NCI-H510A (cell line): ENCODE measurements around the gene TTC34.
"Not testable (repeated sequence)": the region's sequence is repeated elsewhere in the genome, so short reads cannot be mapped to it uniquely, and the experiment has no call there.

Experiments used
- DNase-seq: peaks from one replicate; lab custom pipeline; 2025; lab: John Stamatoyannopoulos, UW

TTC34 gene

DNA sequence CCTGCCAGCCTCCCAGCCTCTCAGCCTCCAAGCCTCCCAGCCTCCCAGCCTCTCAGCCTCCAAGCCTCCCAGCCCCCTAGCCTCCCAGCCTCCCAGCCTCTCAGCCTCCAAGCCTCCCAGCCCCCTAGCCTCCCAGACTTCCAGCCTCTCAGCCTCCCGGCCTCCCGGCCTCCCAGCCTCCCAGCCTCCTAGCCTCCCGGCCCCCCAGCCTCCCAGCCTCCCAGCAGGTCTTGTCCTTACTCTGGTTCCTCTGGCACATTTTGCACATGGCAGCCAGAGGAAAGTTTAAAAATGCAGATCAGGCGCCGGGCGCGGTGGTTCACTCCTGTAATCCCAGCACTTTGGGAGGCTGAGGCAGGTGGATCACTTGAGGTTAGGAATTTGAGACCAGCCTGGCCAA is 2.5 kb downstream of the TTC34 start:
- not testable (repeated sequence) for DNase-seq

DNA sequence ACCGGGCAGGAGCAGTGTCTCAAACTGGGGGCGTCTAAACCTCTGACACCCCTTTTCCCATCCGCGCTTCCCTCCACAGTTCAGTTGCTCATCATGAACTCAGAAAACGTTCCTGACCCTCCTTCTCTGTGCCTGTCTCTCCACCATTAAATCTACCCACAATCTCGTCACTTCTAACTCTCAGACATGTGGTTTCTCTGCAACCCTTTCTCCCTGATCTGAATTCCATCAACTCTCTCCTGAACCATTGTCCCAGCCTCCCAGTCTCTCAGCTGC is 3.8 kb downstream of the TTC34 start:
- no peak for DNase-seq

- no peak for DNase-seq
Observed at GRCh38 chr1:2796890-2797740, 4.4 kb downstream of the TTC34 start.

- no peak for DNase-seq
Observed at GRCh38 chr1:2795926-2796325, 5.6 kb downstream of the TTC34 start.

DNA sequence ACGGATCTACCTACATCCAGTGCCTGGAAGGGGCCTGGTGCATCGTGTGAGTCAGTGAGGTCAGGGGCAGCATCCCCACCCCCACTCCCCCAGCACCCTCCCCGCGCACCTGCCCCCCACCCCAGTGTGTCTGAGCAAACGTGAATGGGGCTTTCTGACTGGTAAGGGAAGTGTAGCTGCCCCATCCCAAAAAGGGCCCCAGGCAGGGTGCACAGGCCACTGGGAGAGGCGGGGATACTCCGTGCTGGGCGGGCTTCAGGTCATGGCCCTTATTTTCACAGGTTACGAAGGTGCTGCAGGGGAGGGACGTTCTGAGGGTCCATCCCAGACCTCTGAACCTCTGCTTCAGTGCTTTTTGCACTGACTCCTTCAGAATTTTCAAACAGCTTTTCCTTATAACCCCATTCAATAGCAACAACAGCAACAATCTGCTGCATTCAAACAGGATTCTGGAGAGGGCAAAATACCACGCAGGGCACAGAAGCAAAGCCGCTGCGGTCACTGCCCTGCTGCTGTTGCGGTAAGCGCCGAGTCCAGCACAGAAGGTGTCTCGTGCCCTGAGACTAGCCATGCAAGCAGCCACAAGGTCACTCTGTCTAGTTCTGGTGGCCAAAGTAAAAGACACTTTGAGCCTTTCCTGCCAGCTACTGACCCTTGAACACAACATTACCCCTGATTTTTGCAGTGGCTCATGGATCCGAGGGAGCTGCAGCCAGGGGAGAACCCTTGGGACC is 10.3 kb downstream of the TTC34 start:
- no peak for DNase-seq

- no peak for DNase-seq
Observed at GRCh38 chr1:2789986-2790581, 11.4 kb downstream of the TTC34 start.

GRCh38 chr1:2789164-2789985 is 12.1 kb downstream of the TTC34 start:
- DNase-seq = no peak

DNA sequence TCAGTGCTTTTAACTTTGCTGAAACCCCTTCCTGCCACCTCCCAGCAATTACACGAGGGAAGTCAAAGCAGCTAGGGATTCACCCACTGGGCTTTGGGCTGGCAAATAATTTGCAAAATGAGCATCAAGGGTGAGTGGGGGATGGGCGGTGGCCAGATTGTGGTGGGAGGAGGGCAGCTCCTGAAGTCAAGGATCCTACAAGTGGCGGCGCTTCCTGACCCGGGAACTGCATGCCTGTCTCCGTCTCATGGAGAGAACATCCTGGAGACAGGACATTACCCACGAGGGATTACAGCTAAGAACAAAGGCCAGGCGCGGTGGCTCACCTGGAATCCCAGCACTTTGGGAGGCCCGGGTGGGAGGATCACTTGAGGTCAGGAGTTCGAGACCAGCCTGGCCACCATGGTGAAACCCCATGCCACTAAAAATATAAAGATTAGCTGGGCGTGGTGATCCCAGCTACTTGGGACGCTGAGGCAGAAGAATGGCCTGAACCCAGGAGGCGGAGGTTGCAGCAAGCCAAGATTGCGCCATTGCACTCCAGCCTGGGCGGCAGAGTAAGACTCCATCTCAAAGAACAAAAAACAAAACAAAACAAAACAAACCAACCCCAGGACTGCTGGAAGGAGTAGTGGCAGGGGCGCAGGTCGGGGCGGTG is 12.9 kb downstream of the TTC34 start:
- no peak for DNase-seq

- no peak for DNase-seq
Observed at GRCh38 chr1:2787163-2787911, 14.2 kb downstream of the TTC34 start.

DNA sequence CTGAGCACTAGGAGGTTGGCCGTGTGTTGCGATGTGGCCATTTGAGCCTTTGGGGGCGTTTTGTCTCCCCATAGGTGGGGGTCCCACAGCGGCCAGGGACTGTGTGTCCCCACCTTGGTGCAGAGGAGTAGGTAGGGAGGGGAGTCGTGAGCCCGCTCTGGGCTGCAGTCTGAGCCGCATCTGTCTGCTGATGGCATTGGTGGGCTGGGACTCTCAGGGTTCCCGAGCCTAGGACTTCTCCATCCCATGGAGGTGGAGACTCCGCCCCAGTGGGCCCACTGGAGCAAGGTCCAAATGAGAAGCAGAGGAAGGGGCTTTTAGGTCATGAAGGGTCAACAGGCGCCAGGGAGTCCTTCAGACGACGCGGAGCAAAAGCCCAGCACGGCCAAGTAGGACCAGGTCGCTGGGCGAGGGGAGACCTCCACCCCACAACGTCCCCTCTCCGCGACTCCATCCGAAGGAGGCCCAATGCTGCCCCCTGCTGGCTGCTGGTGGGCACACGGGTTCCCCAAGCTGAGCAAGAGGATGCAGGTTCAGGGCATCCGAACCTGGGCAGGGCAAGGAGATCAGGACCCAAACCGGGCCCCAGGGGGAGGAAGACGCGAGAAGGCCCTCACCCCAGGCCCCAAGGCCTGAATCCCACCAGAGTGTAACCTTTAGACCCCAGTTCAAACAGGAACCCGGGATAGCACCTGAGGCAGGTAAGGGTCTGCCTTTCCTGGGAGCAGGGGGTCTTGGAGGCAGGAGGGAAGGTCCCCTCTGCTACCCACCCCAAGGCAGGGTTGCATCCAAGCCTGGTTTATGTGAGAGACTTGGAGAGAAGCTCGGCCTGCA is 14.9 kb downstream of the TTC34 start:
- no peak for DNase-seq

GRCh38 chr1:2785631-2786328 is 15.7 kb downstream of the TTC34 start:
- no peak for DNase-seq

GRCh38 chr1:2784854-2785630 is 16.5 kb downstream of the TTC34 start:
- DNase-seq = no peak

GRCh38 chr1:2783435-2784397 is 17.8 kb downstream of the TTC34 start:
- no peak for DNase-seq

GRCh38 chr1:2783069-2783434 is 18.4 kb downstream of the TTC34 start:
- DNase-seq = no peak

GRCh38 chr1:2781627-2782026 is 19.9 kb downstream of the TTC34 start:
- DNase-seq = no peak

- DNase-seq = no peak
Observed at GRCh38 chr1:2778220-2778592, 23.3 kb downstream of the TTC34 start.

DNA sequence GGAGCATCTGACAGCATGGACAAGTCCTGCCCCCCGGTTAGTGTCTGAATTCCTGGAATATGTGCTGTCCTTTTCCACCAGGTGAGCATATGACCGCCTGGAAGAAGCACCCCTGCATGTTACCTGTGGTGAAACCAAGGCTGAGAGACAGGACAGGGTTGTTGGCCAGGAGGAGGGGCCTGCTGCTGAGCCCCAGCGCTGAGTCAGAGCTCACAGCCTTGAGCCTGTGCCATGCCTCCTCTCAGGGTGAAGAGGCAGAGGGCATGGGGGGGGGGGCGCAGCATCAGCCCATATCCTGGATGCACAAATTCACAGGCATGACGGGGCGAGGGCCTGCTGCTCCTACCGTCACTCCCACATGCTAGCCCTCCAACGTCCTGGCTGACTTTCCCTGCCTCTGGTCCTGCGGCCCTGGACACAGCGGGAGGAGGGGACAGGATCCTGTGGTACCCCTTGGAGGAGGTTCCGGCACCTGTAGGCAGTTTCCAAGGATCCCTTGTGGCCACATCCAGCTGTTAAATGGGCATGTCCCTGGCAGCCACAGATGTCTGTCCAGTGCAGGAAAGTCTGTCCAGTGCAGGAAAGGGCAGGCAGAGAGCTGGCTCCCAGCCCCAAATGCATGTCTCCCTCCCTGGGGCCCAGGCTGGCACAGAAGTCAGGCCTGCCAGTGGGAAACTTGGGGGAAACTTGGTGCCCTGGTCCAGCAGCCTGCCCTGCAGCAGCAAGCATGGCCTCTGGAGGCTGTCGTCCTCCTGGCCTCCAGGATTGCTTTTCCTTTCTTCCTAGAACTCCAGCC is 23.9 kb downstream of the TTC34 start:
- no peak for DNase-seq
